ENCODE measurements around the gene ANAPC1.
A peak's percentile ranks its signal among the peaks of the same experiment; 100 is the strongest.

DNA sequence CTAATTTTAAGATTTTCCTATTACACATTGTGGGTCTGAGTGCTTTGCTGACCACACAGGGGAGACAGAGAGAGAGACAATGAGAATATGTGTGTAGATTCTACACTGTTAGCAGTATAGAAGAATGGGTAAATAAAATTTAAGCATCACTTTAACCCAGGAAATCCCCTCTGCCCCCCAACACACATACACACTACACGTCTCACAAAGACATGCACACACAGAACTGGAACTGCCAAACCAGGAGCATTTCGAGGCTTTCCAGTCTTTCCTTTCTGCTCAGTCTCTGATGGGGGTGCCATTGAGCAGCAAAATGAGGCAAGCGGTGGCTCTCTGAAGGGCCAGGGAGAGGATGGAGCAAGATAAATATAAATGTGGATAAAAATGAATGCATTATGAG lies 16.9 kb upstream of the ANAPC1 start:
- TF ChIP-seq, protein P1, sequence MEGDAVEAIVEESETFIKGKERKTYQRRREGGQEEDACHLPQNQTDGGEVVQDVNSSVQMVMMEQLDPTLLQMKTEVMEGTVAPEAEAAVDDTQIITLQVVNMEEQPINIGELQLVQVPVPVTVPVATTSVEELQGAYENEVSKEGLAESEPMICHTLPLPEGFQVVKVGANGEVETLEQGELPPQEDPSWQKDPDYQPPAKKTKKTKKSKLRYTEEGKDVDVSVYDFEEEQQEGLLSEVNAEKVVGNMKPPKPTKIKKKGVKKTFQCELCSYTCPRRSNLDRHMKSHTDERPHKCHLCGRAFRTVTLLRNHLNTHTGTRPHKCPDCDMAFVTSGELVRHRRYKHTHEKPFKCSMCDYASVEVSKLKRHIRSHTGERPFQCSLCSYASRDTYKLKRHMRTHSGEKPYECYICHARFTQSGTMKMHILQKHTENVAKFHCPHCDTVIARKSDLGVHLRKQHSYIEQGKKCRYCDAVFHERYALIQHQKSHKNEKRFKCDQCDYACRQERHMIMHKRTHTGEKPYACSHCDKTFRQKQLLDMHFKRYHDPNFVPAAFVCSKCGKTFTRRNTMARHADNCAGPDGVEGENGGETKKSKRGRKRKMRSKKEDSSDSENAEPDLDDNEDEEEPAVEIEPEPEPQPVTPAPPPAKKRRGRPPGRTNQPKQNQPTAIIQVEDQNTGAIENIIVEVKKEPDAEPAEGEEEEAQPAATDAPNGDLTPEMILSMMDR (IDR thresholded peaks at IDR 0.05) = peak in 2 of 5 experiments; percentile 25 to 26
- TF ChIP-seq POLR2AphosphoS5 (IDR thresholded peaks at IDR 0.05) = no peak
